Immature natural killer cell (primary cell): ENCODE measurements around the gene ZNF169. TPM values are rescaled to one million over a fixed set of nuclear protein-coding genes. Genes with fewer than 3 reads are reported as not detected.
"Not testable (repeated sequence)": the region's sequence is repeated elsewhere in the genome, so short reads cannot be mapped to it uniquely, and the experiment has no call there.

Experiments used
- DNase-seq, 3 donors: peaks; one replicate each; pipeline ENCODE4 v3.0.0; 2022; ENCODE audit warnings: mixed read lengths in 1 of 3
- H3K27ac Mint-ChIP-seq, 6 donors: one replicate each; pipeline ENCODE4 v1.8.0; 2020; ENCODE audit warnings: mixed read lengths in 6 of 6, mild to moderate bottlenecking in 5 of 6, inconsistent platforms in 4 of 6, moderate library complexity in 3 of 6
- H3K27me3 Mint-ChIP-seq, 3 donors: one replicate each; pipeline ENCODE4 v1.8.0; 2020 to 2021; ENCODE audit warnings: low read depth in 3 of 3, mild to moderate bottlenecking in 3 of 3, mixed read lengths in 3 of 3, moderate library complexity in 3 of 3, inconsistent platforms in 1 of 3
- H3K36me3 Mint-ChIP-seq, 3 donors: one replicate each; pipeline ENCODE4 v1.8.0; 2020; ENCODE audit warnings: mixed read lengths in 3 of 3, inconsistent platforms in 2 of 3, mild to moderate bottlenecking in 2 of 3
- H3K4me1 Mint-ChIP-seq, 2 donors: one replicate each; pipeline ENCODE4 v1.8.0; 2020; ENCODE audit warnings: inconsistent platforms in 2 of 2, mild to moderate bottlenecking in 2 of 2, mixed read lengths in 2 of 2, moderate library complexity in 1 of 2
- H3K4me3 Mint-ChIP-seq, 5 donors: one replicate each; pipeline ENCODE4 v1.8.0; 2020; ENCODE audit warnings: mild to moderate bottlenecking in 5 of 5, mixed read lengths in 5 of 5, inconsistent platforms in 3 of 5, moderate library complexity in 3 of 5
- H3K9me3 Mint-ChIP-seq, 6 donors: one replicate each; pipeline ENCODE4 v1.8.0; 2020; ENCODE audit warnings: mild to moderate bottlenecking in 6 of 6, mixed read lengths in 6 of 6, inconsistent platforms in 4 of 6, moderate library complexity in 3 of 6
- polyA plus RNA-seq, 3 donors: library from polyadenylated mRNA; unstranded; fragments of 300-500 nt; fragmentation: Illumina TruSeq; gene quantifications; one replicate each; pipeline ENCODE4 v1.2.3, GENCODE V29; 2021

Gene ZNF169
- polyA plus RNA-seq, 3 donors from 2014 or later, result 0.48 to 3.7 (median 0.68) TPM

- H3K4me1 Mint-ChIP-seq, H3K27me3 Mint-ChIP-seq, H3K9me3 Mint-ChIP-seq, DNase-seq, H3K27ac Mint-ChIP-seq, H3K4me3 Mint-ChIP-seq, H3K36me3 Mint-ChIP-seq: not testable (repeated sequence)
Observed at GRCh38 chr9:94341703-94342102, 82.6 kb downstream of the ZNF169 start.

GRCh38 chr9:94347451-94347850 lies 88.4 kb downstream of the ZNF169 start:
- not testable (repeated sequence) for H3K27me3 Mint-ChIP-seq, H3K4me3 Mint-ChIP-seq, H3K27ac Mint-ChIP-seq, DNase-seq, H3K36me3 Mint-ChIP-seq, H3K4me1 Mint-ChIP-seq, H3K9me3 Mint-ChIP-seq

GRCh38 chr9:94348754-94349153 lies 89.7 kb downstream of the ZNF169 start:
- DNase-seq, H3K4me3 Mint-ChIP-seq, H3K9me3 Mint-ChIP-seq, H3K27ac Mint-ChIP-seq, H3K4me1 Mint-ChIP-seq, H3K36me3 Mint-ChIP-seq, H3K27me3 Mint-ChIP-seq: not testable (repeated sequence)

Other genes with a start within 250 kb of the ZNF169 start
- under 1 TPM; 0.30 to 0.99 (median 0.95) TPM for gene PTPDC1, start 174.8 kb upstream of the ZNF169 start, polyA plus RNA-seq
- gene NUTM2F, start 69.3 kb downstream of the ZNF169 start, polyA plus RNA-seq, result not detected